GM19239 (cell line): ENCODE measurements around the gene ZNF189.
A peak's percentile ranks its signal among the peaks of the same experiment; 100 is the strongest.

Experiments
- DNase-seq: peaks from one replicate; pipeline ENCODE4 v3.0.0; 2011; ENCODE audit warnings: low spot score; ENCODE audit not compliant: insufficient read length
- FAIRE-seq: peaks from 2 replicates; lab custom pipeline; 2011; peaks lifted over from hg19 to GRCh38; lab: Jason Lieb, UNC

Gene ZNF189

GRCh38 chr9:101445353-101446029, 46.8 kb downstream of the ZNF189 start:
- no peak for FAIRE-seq
- no peak for DNase-seq

- DNase-seq (no peak), FAIRE-seq (no peak)
Observed at GRCh38 chr9:101446732-101447131, 48.1 kb downstream of the ZNF189 start.

GRCh38 chr9:101448680-101449070, 50.0 kb downstream of the ZNF189 start:
- FAIRE-seq: no peak

GRCh38 chr9:101449071-101449721, 50.5 kb downstream of the ZNF189 start:
- FAIRE-seq (no peak), DNase-seq (peak; percentile 40)

More at GRCh38 chr9:101448680-101449070, 50.0 kb downstream of the ZNF189 start:
- DNase-seq: no peak

- FAIRE-seq (no peak), DNase-seq (no peak)
Observed at GRCh38 chr9:101450931-101451330, 52.3 kb downstream of the ZNF189 start.

DNA sequence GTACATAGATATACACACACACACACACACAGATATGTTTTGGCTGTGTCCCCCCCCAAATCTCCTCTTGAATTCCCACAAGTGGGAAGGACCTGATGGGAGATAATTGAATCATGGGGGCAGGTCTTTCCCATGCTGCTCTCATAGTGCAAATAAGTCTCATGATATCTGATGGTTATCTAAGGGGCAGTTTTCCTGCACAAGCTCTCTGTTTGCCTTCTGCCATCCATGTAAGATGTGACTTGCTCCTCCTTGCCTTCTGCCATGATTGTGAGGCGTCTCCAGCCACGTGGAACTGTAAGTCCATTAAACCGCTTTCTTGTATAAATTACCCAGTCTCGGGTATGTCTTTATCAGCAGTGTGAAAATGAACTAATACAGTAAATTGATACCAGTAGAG, 52.8 kb downstream of the ZNF189 start:
- no peak for DNase-seq
- no peak for FAIRE-seq

- no peak for FAIRE-seq
Observed at GRCh38 chr9:101453776-101454570, 55.3 kb downstream of the ZNF189 start.

GRCh38 chr9:101455656-101456240, 57.1 kb downstream of the ZNF189 start:
- FAIRE-seq: no peak
- no peak for DNase-seq

More at GRCh38 chr9:101453776-101454570, 55.3 kb downstream of the ZNF189 start:
- no peak for DNase-seq

- no peak for FAIRE-seq
- no peak for DNase-seq
Observed at GRCh38 chr9:101457003-101457402, 58.4 kb downstream of the ZNF189 start.

DNA sequence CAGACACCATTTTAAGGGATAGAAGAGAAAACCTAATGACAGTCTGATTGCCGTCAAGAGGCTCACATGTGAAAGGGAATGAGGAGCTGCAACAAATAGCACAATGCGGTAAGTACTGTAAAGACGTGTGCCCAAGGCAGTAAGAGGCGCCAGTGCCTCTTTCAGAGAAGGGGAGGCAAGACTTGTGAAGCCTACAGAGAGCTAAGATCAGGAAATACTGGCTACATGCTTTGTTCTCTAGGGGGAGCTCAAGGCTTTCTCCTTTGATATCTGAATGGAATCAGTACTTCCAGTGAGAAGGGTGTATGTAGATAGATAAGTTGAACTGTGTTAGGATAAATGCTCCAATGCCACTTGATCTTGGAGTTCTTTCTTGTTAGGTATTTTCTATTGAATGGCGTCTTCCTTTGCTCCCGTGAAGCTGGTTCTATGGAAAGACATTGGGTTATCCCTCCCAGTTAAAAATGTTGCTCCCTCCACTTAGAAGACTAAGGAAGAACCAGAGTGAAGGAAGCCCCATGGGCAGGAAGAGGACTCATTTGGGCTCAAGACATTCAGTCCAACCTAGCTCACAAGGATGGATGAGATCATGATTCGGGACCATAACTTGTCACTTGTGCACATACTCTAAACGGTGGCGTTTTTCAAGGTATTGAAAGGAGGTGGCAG, 60.4 kb downstream of the ZNF189 start:
- DNase-seq (peak; percentile 6), FAIRE-seq (no peak)
